KMS-11 (cell line): Measurements from ENCODE around the gene P2RY2.

Source experiments
- H2AFZ ChIP-seq: fragments of 200-600 bp; sonication (generic); 2 replicates; pipeline ENCODE4 v1.6.1; 2016; ENCODE audit warnings: antibody characterized with exemption, mixed run types, low read depth
- H3K27ac ChIP-seq: fragments of 200-600 bp; sonication (generic); 2 replicates; pipeline ENCODE4 v1.6.1; 2016; ENCODE audit warnings: mild to moderate bottlenecking, mixed run types
- H3K27me3 ChIP-seq: fragments of 200-600 bp; sonication (generic); 2 replicates; pipeline ENCODE4 v1.6.1; 2017; ENCODE audit warnings: mild to moderate bottlenecking, low read depth, mixed run types, moderate library complexity; ENCODE audit not compliant: insufficient read depth
- H3K36me3 ChIP-seq: fragments of 200-600 bp; sonication (generic); 2 replicates; pipeline ENCODE4 v1.6.1; 2017; ENCODE audit warnings: mild to moderate bottlenecking, mixed run types; ENCODE audit not compliant: insufficient read depth
- H3K4me1 ChIP-seq: fragments of 200-600 bp; sonication (generic); 2 replicates; pipeline ENCODE4 v1.6.1; 2016; ENCODE audit warnings: mild to moderate bottlenecking, low read depth, mixed run types; ENCODE audit not compliant: poor library complexity, severe bottlenecking
- H3K4me2 ChIP-seq: fragments of 200-600 bp; sonication (generic); 2 replicates; pipeline ENCODE4 v1.7.0; 2016; ENCODE audit warnings: mild to moderate bottlenecking, mixed run types
- H3K4me3 ChIP-seq: fragments of 200-600 bp; sonication (generic); IDR thresholded peaks from 2 replicates; pipeline ENCODE4 v1.6.1; 2017; ENCODE audit warnings: low read depth, low read length, mixed read lengths; ENCODE audit not compliant: insufficient read depth
- H3K79me2 ChIP-seq: fragments of 200-600 bp; sonication (generic); 2 replicates; pipeline ENCODE4 v1.6.1; 2016; ENCODE audit warnings: low read depth, mixed run types; ENCODE audit not compliant: insufficient read depth
- H3K9ac ChIP-seq: fragments of 200-600 bp; sonication (generic); 2 replicates; pipeline ENCODE4 v1.6.1; 2016; ENCODE audit warnings: mild to moderate bottlenecking, mixed run types
- H4K20me1 ChIP-seq: fragments of 200-600 bp; sonication (generic); 2 replicates; pipeline ENCODE4 v1.6.1; 2016; ENCODE audit warnings: mild to moderate bottlenecking, mixed run types; ENCODE audit not compliant: insufficient read depth
- CTCF ChIP-seq: fragments of 200-600 bp; sonication (generic); conservative IDR thresholded peaks from 2 replicates; pipeline ENCODE4 v1.6.1; 2017; ENCODE audit warnings: low read depth, mild to moderate bottlenecking, antibody characterized with exemption, low read length, moderate library complexity, mixed read lengths

Gene P2RY2

DNA sequence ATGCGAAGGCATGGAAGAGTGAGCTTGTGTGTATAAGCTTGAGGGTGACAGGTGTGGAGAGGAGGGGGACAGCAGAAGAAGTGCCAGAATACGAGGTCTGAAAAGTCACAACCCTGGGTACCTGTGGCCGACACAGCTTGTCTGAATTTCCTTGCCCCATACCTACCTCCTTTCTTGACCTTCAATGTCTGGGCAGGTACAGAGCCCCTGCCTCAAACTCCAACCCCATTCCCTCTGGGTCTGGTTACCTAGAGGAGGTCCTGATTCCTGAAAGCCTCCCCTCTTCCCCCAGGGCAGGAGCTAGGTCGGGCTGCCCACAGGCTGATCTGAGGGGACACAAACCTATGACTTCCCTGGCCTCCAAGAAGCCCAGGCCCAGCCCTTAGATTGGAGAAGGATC, 39.4 kb upstream of the P2RY2 start:
- no peaks in the 10 kb centered on the region for H4K20me1 ChIP-seq
- H3K79me2 ChIP-seq, result no peaks in the 10 kb centered on the region
- no peak for TF ChIP-seq CTCF
- H3K9ac ChIP-seq, result no peak overlapping the region
- no peak overlapping the region for H3K27ac ChIP-seq
- no peak overlapping the region for H2AFZ ChIP-seq
- no peak overlapping the region for H3K4me3 ChIP-seq
- H3K36me3 ChIP-seq, result no peaks in the 10 kb centered on the region
- H3K27me3 ChIP-seq, result no peaks in the 10 kb centered on the region
- no peak overlapping the region for H3K4me2 ChIP-seq
- H3K4me1 ChIP-seq, result peaks cover 14% of the 10 kb centered on the region

- H3K4me1 ChIP-seq, result peaks cover 2% of the 10 kb centered on the region
- H3K9ac ChIP-seq, result no peak overlapping the region
- no peaks in the 10 kb centered on the region for H3K27me3 ChIP-seq
- no peak for TF ChIP-seq CTCF
- no peaks in the 10 kb centered on the region for H3K36me3 ChIP-seq
- no peak overlapping the region for H3K4me2 ChIP-seq
- H3K4me3 ChIP-seq, result no peak overlapping the region
- no peaks in the 10 kb centered on the region for H4K20me1 ChIP-seq
- no peaks in the 10 kb centered on the region for H3K79me2 ChIP-seq
- no peak overlapping the region for H3K27ac ChIP-seq
- no peak overlapping the region for H2AFZ ChIP-seq
Measured at GRCh38 chr11:73182824-73183321, 35.2 kb upstream of the P2RY2 start.

GRCh38 chr11:73184953-73185671, 33.0 kb upstream of the P2RY2 start:
- H3K79me2 ChIP-seq, result no peaks in the 10 kb centered on the region
- H3K4me3 ChIP-seq, result no peak overlapping the region
- peak overlapping the region; percentile 50; the same call in 1 of the 2 replicates for H2AFZ ChIP-seq
- no peaks in the 10 kb centered on the region for H3K36me3 ChIP-seq
- H3K27me3 ChIP-seq, result no peaks in the 10 kb centered on the region
- no peaks in the 10 kb centered on the region for H3K4me1 ChIP-seq
- no peak overlapping the region for H3K4me2 ChIP-seq
- peak; percentile 81 for TF ChIP-seq CTCF
- no peak overlapping the region for H3K27ac ChIP-seq
- H3K9ac ChIP-seq, result no peak overlapping the region
- H4K20me1 ChIP-seq, result no peaks in the 10 kb centered on the region

DNA sequence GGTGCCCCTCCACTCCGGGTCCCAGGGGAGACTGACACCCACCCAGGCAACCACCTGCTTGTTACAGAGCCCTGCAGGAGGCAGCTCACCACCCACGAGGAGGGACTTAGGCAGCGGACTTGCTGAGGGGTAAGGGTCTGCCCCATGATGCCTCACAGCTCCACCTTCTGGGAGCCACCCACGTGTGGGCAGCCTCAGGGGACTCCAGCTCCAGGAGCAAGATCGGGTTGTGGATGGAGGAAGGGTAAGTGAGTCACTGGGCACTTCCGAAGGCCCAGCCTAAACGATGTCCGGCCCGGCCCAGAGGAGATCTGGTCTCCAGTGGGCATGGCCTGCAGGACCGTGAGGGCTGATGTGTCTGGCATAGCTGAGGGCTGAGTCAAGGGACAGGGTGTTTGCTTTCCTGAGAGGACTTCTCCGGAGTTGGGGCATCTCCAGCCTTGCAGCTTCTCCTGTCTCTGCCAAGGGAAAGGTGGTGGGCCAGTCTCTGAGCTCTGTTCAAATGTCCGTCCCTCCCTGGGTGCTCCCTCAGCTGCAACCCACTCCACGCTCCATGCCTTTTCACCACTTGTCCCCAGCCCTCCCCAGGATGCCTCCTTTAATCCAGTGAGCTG, 32.3 kb upstream of the P2RY2 start:
- Histone ChIP-seq H3K9ac (no peak overlapping the region), H2AFZ (no peak overlapping the region), H4K20me1 (no peaks in the 10 kb centered on the region), H3K4me1 (no peaks in the 10 kb centered on the region), H3K4me2 (no peak overlapping the region), H3K36me3 (no peaks in the 10 kb centered on the region), H3K27ac (no peak overlapping the region), H3K4me3 (no peak overlapping the region), H3K79me2 (no peaks in the 10 kb centered on the region), H3K27me3 (no peaks in the 10 kb centered on the region)
- TF ChIP-seq CTCF, result no peak
